Smooth muscle cell (in vitro differentiated cells): ENCODE results near the gene NEAT1. TPM values are rescaled to one million over a fixed set of nuclear protein-coding genes. Genes with fewer than 3 reads are reported as not detected.

Experiments used
- DNase-seq: peaks from one replicate; lab custom pipeline; 2025; ENCODE audit not compliant: unreplicated experiment; lab: John Stamatoyannopoulos, UW
- H2AFZ ChIP-seq: fragments of 200-600 bp; sonication (generic); 2 replicates; pipeline ENCODE4 v1.6.0; 2016; ENCODE audit warnings: antibody characterized with exemption, low read depth, mild to moderate bottlenecking
- H3F3A ChIP-seq: fragments of 200-600 bp; sonication (generic); 2 replicates; pipeline ENCODE4 v1.6.0; 2017; ENCODE audit warnings: antibody characterized with exemption, low read depth
- H3K27ac ChIP-seq: fragments of 200-600 bp; sonication (generic); 2 replicates; pipeline ENCODE4 v1.5.1; 2016; ENCODE audit warnings: low read depth, mild to moderate bottlenecking
- H3K27me3 ChIP-seq: fragments of 200-600 bp; sonication (generic); 2 replicates; pipeline ENCODE4 v1.6.1; 2016; ENCODE audit warnings: low read depth, mild to moderate bottlenecking
- H3K36me3 ChIP-seq: fragments of 200-600 bp; sonication (generic); 2 replicates; pipeline ENCODE4 v1.5.1; 2016; ENCODE audit warnings: low read depth
- H3K4me1 ChIP-seq: fragments of 200-600 bp; sonication (generic); 2 replicates; pipeline ENCODE4 v1.5.1; 2016; ENCODE audit warnings: low read depth
- H3K4me2 ChIP-seq: fragments of 200-600 bp; sonication (generic); 2 replicates; pipeline ENCODE4 v1.6.0; 2016; ENCODE audit warnings: mild to moderate bottlenecking
- H3K4me3 ChIP-seq: fragments of 200-600 bp; sonication (generic); 2 replicates; pipeline ENCODE4 v1.5.1; 2016; ENCODE audit warnings: mild to moderate bottlenecking
- H3K79me2 ChIP-seq: fragments of 200-600 bp; sonication (generic); 2 replicates; pipeline ENCODE4 v1.6.0; 2016; ENCODE audit warnings: low read depth, mild to moderate bottlenecking
- H3K9ac ChIP-seq: fragments of 200-600 bp; sonication (generic); 2 replicates; pipeline ENCODE4 v1.6.0; 2016; ENCODE audit warnings: low read depth
- H3K9me3 ChIP-seq: fragments of 200-600 bp; sonication (generic); replicated peaks from 2 replicates; pipeline ENCODE4 v1.5.1; 2016; ENCODE audit warnings: low read depth
- H4K20me1 ChIP-seq: fragments of 200-600 bp; sonication (generic); 2 replicates; pipeline ENCODE4 v1.6.0; 2016; ENCODE audit warnings: low read depth
- CTCF ChIP-seq: fragments of 200-600 bp; sonication (generic); IDR thresholded peaks from 2 replicates; pipeline ENCODE4 v1.5.1; 2017; ENCODE audit warnings: borderline replicate concordance, mild to moderate bottlenecking, antibody characterized with exemption; ENCODE audit not compliant: insufficient read depth, poor library complexity, severe bottlenecking
- WGBS: methylation state at CpG from one replicate; pipeline ENCODE4 v1.1.7; 2016; ENCODE audit warnings: low lambda C conversion rate; 5-methylcytosine and 5-hydroxymethylcytosine counted together
- polyA plus RNA-seq: library from polyadenylated mRNA; unstranded; fragments of >200 nt; fragmentation: Nextera tagmentation; extraction: Ambion mirVana; gene quantifications from 2 replicates; pipeline ENCODE4 v1.2.1, GENCODE V29; 2016
- total RNA-seq: library from RNA; depleted of rRNA; stranded (reverse); fragments of >200 nt; gene quantifications from 2 replicates; pipeline ENCODE4 v1.2.3, GENCODE V29; 2014

Gene NEAT1
- total and polyA plus RNA-seq, 2 experiments from 2014 or later = 14.9 to 155 TPM

- 96% methylated on average over 24 of the region's 24 CpGs for WGBS
- no peak for TF ChIP-seq CTCF
- Histone ChIP-seq H3K27ac (no peak overlapping the region), H3F3A (no peaks in the 10 kb centered on the region), H3K36me3 (peaks cover 4% of the 10 kb centered on the region), H3K4me3 (no peak overlapping the region), H3K9me3 (no peaks in the 10 kb centered on the region), H3K79me2 (no peaks in the 10 kb centered on the region), H3K27me3 (no peaks in the 10 kb centered on the region), H3K9ac (no peak overlapping the region), H4K20me1 (peaks cover 26% of the 10 kb centered on the region), H3K4me1 (no peaks in the 10 kb centered on the region), H2AFZ (no peak overlapping the region), H3K4me2 (no peak overlapping the region)
- no peak for DNase-seq
Observed at GRCh38 chr11:65404638-65405339, 17.8 kb upstream of the NEAT1 start.

- no peaks in the 10 kb centered on the region for H3K9me3 ChIP-seq
- H3K4me3 ChIP-seq = no peak overlapping the region
- H3K27ac ChIP-seq = no peak overlapping the region
- no peak overlapping the region for H3K9ac ChIP-seq
- no peak overlapping the region for H3K4me2 ChIP-seq
- H3K79me2 ChIP-seq = peaks cover 6% of the 10 kb centered on the region
- no peak for DNase-seq
- H2AFZ ChIP-seq = no peak overlapping the region
- 92% methylated on average over 29 of the region's 29 CpGs for WGBS
- H3F3A ChIP-seq = peaks cover 9% of the 10 kb centered on the region
- peaks cover 3% of the 10 kb centered on the region for H3K4me1 ChIP-seq
- no peaks in the 10 kb centered on the region for H3K36me3 ChIP-seq
- TF ChIP-seq CTCF = no peak
- no peaks in the 10 kb centered on the region for H4K20me1 ChIP-seq
- no peaks in the 10 kb centered on the region for H3K27me3 ChIP-seq
Observed at GRCh38 chr11:65410936-65411680, 11.5 kb upstream of the NEAT1 start.

DNA sequence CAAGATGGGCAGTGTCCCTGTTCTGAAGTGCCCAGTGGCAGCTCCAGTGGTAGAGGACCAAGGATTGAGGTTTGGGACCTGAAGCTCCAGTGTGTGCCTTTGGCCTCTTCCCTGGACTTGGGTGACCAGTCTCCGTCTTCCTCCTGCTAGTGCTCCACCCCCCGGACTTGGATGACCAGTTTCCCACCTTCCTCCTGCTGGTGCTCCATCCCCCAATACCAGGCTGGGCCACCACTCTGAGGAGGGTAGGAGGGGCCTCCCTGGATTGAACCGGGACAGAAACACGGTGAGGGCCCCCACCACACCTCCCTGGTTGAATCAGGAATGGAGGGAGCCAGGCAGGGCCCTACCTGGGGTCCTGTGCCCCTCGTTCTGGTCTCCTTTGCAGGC is 10.9 kb upstream of the NEAT1 start:
- no peak overlapping the region for H3K4me2 ChIP-seq
- WGBS = 90% methylated on average over 5 of the region's 5 CpGs
- no peak overlapping the region for H3K4me3 ChIP-seq
- no peaks in the 10 kb centered on the region for H4K20me1 ChIP-seq
- peaks cover 9% of the 10 kb centered on the region for H3F3A ChIP-seq
- no peak for TF ChIP-seq CTCF
- H3K27ac ChIP-seq = no peak overlapping the region
- no peak overlapping the region for H2AFZ ChIP-seq
- H3K27me3 ChIP-seq = no peaks in the 10 kb centered on the region
- H3K36me3 ChIP-seq = no peaks in the 10 kb centered on the region
- H3K79me2 ChIP-seq = peaks cover 11% of the 10 kb centered on the region
- H3K9me3 ChIP-seq = no peaks in the 10 kb centered on the region
- H3K4me1 ChIP-seq = peaks cover 7% of the 10 kb centered on the region
- no peak overlapping the region for H3K9ac ChIP-seq
- DNase-seq = no peak
